ENCODE measurements around the gene SLC7A5. TPM values are rescaled to one million over a fixed set of nuclear protein-coding genes. Genes with fewer than 3 reads are reported as not detected.
A peak's percentile ranks its signal among the peaks of the same experiment; 100 is the strongest.
"Not testable (repeated sequence)": the region's sequence is repeated elsewhere in the genome, so short reads cannot be mapped to it uniquely, and the experiment has no call there.

Gene SLC7A5
- total and polyA plus RNA-seq, 2 of the 13 experiments (the other 11 are each of a cell fraction or from before 2014, with no cell fraction given) = 79.6 to 155 TPM

DNA sequence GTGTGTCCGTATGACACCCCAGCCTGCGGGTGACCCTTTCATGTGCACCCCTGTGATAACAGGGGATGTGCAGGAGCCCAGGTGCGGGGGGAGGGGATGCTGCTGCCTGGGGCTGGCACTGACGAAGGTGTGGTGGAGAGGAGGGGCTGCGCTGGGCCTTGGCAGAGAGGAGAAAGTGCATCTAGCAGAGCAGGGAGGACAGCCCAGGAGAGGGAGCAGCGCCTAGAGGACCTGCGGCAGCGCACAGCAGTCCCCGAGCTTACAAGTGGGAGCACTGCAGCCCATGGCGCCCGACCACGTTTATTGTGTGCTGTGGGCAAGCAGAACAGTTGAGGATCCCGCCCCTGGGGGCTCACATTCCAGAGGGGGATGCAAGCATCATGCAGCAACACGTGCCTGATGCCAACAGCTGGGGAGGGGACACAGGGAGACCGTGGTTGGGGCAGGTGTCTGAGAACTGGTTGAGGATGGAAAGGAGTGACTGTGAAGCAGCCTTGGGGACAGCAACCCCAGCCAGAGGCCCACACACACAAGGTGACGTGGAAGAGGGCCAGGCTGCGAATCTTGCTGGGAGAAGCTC lies 10.9 kb upstream of the SLC7A5 start (continued):
- TF ChIP-seq ZNF510 (CRISPR knock-in tag; IDR thresholded peaks at IDR 0.05; ENCODE audit: low read depth) (no peak), KAT8 (CRISPR knock-in tag; IDR thresholded peaks at IDR 0.05) (no peak), SOX13 (IDR thresholded peaks at IDR 0.05) (no peak), SOX13 (CRISPR knock-in tag; conservative IDR thresholded peaks at IDR 0.05 in 1 of 2, IDR thresholded peaks at IDR 0.05 in 1 of 2) (0 out of 4 replicates have a peak, but pooled peaks of 1 of the 2 experiments have one; percentile 17), ZNF333 (CRISPR knock-in tag; IDR thresholded peaks at IDR 0.05; ENCODE audit: borderline replicate concordance) (peak; percentile 80; the same call in 1 of the 2 replicates), KLF15 (CRISPR knock-in tag; IDR thresholded peaks at IDR 0.05; ENCODE audit: borderline replicate concordance) (no peak), HDAC2 (CRISPR knock-in tag; IDR thresholded peaks at IDR 0.05) (peak; percentile 21; the same call in 1 of the 2 replicates)
- TF ChIP-seq, protein P1, sequence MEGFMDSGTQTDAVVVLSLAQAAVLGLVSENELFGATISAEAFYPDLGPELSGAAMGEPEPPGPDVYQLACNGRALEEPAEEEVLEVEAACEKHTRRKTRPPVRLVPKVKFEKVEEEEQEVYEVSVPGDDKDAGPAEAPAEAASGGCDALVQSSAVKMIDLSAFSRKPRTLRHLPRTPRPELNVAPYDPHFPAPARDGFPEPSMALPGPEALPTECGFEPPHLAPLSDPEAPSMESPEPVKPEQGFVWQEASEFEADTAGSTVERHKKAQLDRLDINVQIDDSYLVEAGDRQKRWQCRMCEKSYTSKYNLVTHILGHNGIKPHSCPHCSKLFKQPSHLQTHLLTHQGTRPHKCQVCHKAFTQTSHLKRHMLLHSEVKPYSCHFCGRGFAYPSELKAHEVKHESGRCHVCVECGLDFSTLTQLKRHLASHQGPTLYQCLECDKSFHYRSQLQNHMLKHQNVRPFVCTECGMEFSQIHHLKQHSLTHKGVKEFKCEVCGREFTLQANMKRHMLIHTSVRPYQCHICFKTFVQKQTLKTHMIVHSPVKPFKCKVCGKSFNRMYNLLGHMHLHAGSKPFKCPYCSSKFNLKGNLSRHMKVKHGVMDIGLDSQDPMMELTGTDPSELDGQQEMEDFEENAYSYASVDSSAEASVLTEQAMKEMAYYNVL (CRISPR knock-in tag; IDR thresholded peaks at IDR 0.05; ENCODE audit: borderline replicate concordance) = peak; percentile 43; the same call in 1 of the 2 replicates

DNA sequence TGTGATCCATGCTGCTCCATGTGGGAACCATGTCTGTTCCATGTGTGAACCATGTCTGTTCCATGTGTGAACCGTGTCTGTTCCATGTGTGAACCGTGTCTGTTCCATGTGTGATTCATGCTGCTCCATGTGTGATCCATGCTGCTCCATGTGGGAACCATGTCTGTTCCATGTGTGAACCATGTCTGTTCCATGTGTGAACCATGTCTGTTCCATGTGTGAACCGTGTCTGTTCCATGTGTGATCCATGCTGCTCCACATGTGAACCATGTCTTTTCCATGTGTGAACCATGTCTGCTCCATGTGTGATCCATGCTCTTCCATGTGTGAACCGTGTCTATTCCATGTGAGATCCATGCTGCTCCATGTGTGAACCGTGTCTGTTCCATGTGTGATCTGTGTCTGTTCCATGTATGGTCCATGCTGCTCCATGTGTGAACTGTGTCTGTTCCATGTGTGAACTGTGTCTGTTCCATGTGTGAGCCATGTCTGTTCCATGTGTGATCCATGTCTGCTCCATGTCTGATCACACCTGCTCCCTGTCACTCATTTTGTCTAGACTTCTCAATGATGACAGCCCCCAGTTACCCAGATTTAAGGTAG lies 10.2 kb upstream of the SLC7A5 start:
- ChIA-PET CTCF (ENCODE audit: low intra/inter-chr PET ratio, low total read pairs) (interaction anchor here (1.2 kb wide), 1 partner anchor 101 kb away, joined by 4 read pairs; no protein-coding TSS in a partner anchor), POLR2A (interaction anchor here (1.0 to 2.4 kb wide), 5 partner anchors 8 to 101 kb away, joined by 3 to 10 read pairs (median 5); partner anchors contain the start of gene BANP)
- in situ Hi-C loops (cut with HindIII; ENCODE audit: extremely low pct_ligation_motif_present, low pct_unique_long_range_greater_than_20kb); TF ChIP-seq NONO (IDR thresholded peaks at IDR 0.05): not testable (repeated sequence)
- TF ChIP-seq, protein P2, sequence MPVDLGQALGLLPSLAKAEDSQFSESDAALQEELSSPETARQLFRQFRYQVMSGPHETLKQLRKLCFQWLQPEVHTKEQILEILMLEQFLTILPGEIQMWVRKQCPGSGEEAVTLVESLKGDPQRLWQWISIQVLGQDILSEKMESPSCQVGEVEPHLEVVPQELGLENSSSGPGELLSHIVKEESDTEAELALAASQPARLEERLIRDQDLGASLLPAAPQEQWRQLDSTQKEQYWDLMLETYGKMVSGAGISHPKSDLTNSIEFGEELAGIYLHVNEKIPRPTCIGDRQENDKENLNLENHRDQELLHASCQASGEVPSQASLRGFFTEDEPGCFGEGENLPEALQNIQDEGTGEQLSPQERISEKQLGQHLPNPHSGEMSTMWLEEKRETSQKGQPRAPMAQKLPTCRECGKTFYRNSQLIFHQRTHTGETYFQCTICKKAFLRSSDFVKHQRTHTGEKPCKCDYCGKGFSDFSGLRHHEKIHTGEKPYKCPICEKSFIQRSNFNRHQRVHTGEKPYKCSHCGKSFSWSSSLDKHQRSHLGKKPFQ (CRISPR knock-in tag; IDR thresholded peaks at IDR 0.05; ENCODE audit: insufficient replicate concordance) = peak; percentile 97
- TF ChIP-seq NONO (CRISPR knock-in tag; conservative IDR thresholded peaks at IDR 0.05) (0 out of 2 replicates have a peak, but pooled peaks have one; percentile 48), ZBTB7A (CRISPR knock-in tag; IDR thresholded peaks at IDR 0.05) (0 out of 2 replicates have a peak, but pooled peaks have one; percentile 10), NFE2L1 (CRISPR knock-in tag; IDR thresholded peaks at IDR 0.05; ENCODE audit: borderline replicate concordance) (0 out of 2 replicates have a peak, but pooled peaks have one; percentile 57), HOXA9 (CRISPR knock-in tag; IDR thresholded peaks at IDR 0.05; ENCODE audit: borderline replicate concordance) (0 out of 2 replicates have a peak, but pooled peaks have one; percentile 51), ZMYM3 (CRISPR knock-in tag; IDR thresholded peaks at IDR 0.05) (peak; percentile 80), ZKSCAN5 (CRISPR knock-in tag; IDR thresholded peaks at IDR 0.05) (0 out of 2 replicates have a peak, but pooled peaks have one; percentile 16)
- TF ChIP-seq, protein P3, sequence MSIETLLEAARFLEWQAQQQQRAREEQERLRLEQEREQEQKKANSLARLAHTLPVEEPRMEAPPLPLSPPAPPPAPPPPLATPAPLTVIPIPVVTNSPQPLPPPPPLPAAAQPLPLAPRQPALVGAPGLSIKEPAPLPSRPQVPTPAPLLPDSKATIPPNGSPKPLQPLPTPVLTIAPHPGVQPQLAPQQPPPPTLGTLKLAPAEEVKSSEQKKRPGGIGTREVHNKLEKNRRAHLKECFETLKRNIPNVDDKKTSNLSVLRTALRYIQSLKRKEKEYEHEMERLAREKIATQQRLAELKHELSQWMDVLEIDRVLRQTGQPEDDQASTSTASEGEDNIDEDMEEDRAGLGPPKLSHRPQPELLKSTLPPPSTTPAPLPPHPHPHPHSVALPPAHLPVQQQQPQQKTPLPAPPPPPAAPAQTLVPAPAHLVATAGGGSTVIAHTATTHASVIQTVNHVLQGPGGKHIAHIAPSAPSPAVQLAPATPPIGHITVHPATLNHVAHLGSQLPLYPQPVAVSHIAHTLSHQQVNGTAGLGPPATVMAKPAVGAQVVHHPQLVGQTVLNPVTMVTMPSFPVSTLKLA (IDR thresholded peaks at IDR 0.05) = peak; percentile 99

More for the DNA sequence above, 10.2 kb upstream of the SLC7A5 start:
- 64% methylated on average over 5 of the region's 5 CpGs for WGBS (ENCODE audit: low lambda C conversion rate)
- H3K9ac ChIP-seq (ENCODE audit: insufficient read depth, low read depth, low read length); H2AFZ ChIP-seq (ENCODE audit: low read length); H4K20me1 ChIP-seq (ENCODE audit: insufficient read depth, low read length); H3K27ac ChIP-seq (ENCODE audit: extremely low read length, insufficient read depth, low read length); ATAC-seq; H3K27me3 ChIP-seq (ENCODE audit: control insufficient read depth in 1 of 2, insufficient read depth in 2 of 2, low read length in 2 of 2); H3K4me3 ChIP-seq (replicated peaks in 1 of 3; ENCODE audit: insufficient read depth in 1 of 3, low read depth in 2 of 3, low read length in 3 of 3); intact Hi-C loops (cut with micrococcal nuclease; ENCODE audit: unreplicated experiment); BruUV-seq (replicated peaks); H3K36me3 ChIP-seq (replicated peaks in 1 of 2; ENCODE audit: control insufficient read depth in 1 of 2, insufficient read depth in 2 of 2, low read length in 2 of 2); H3K9me3 ChIP-seq (ENCODE audit: low read length); H3K79me2 ChIP-seq (ENCODE audit: insufficient read depth, low read length); DNase-seq (ENCODE audit: low spot score): not testable (repeated sequence)
- peak; percentile 18 for FAIRE-seq
- H3K4me1 ChIP-seq (ENCODE audit: insufficient read depth, low read length) = peaks cover 85% of the 10 kb centered on the region
- H3K4me2 ChIP-seq (ENCODE audit: low read depth, low read length) = peak overlapping the region; percentile 60
